Fibroblast of lung (primary cell): ENCODE results near the gene ZG16.
"Not testable (repeated sequence)": the region's sequence is repeated elsewhere in the genome, so short reads cannot be mapped to it uniquely, and the experiment has no call there.

Experiments used
- EZH2 ChIP-seq: IDR thresholded peaks from 2 replicates; pipeline ENCODE4 v1.5.1; 2012; ENCODE audit warnings: low read length, control low read depth, mild to moderate bottlenecking; ENCODE audit errors: missing control alignments
- TF ChIP-seq, protein P1 (sequence below), 2 donors: IDR thresholded peaks in 1 of 2; conservative IDR thresholded peaks in 1 of 2; 1 replicate in 1 of 2; 2 replicates in 1 of 2; pipeline ENCODE4 v1.5.1; 2011 to 2012; ENCODE audit warnings: low read length in 2 of 2, control low read depth in 1 of 2, inconsistent platforms in 1 of 2, low read depth in 1 of 2, mild to moderate bottlenecking in 1 of 2

DNA sequence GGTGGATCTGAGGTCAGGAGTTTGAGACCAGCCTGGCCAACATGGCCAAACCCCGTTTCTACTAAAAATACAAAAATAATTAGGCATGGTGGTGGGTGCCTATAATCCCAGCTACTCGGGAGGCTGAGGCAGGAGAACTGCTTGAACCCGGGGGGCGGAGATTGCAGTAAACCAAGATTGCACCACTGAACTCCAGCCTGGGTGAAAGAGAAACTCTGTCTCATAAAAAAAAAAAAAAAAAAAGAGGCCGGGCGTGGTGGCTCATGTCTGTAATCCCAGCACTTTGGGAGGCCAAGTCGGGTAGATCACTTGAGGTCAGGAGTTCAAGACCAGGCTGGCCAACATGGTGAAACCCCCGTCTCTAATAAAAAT is 16.8 kb upstream of the ZG16 start:
- TF ChIP-seq, protein P1, sequence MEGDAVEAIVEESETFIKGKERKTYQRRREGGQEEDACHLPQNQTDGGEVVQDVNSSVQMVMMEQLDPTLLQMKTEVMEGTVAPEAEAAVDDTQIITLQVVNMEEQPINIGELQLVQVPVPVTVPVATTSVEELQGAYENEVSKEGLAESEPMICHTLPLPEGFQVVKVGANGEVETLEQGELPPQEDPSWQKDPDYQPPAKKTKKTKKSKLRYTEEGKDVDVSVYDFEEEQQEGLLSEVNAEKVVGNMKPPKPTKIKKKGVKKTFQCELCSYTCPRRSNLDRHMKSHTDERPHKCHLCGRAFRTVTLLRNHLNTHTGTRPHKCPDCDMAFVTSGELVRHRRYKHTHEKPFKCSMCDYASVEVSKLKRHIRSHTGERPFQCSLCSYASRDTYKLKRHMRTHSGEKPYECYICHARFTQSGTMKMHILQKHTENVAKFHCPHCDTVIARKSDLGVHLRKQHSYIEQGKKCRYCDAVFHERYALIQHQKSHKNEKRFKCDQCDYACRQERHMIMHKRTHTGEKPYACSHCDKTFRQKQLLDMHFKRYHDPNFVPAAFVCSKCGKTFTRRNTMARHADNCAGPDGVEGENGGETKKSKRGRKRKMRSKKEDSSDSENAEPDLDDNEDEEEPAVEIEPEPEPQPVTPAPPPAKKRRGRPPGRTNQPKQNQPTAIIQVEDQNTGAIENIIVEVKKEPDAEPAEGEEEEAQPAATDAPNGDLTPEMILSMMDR (conservative IDR thresholded peaks at IDR 0.05 in 1 of 2, IDR thresholded peaks at IDR 0.05 in 1 of 2; ENCODE audit: low read depth in 1 of 2, low read length in 2 of 2) = not testable (repeated sequence)
- TF ChIP-seq EZH2 = not testable (repeated sequence)
